Inflammatory macrophage treated with lipopolysaccharide for 1 hour (primary cell): Measurements from ENCODE around the gene PTGES2.

Source experiments
- DNase-seq, 2 donors: peaks; one replicate each; pipeline ENCODE4 v3.0.0-alpha.2; 2020 to 2022

PTGES2 gene

GRCh38 chr9:128153060-128153946 is 25.8 kb upstream of the PTGES2 start:
- no peak for DNase-seq

DNA sequence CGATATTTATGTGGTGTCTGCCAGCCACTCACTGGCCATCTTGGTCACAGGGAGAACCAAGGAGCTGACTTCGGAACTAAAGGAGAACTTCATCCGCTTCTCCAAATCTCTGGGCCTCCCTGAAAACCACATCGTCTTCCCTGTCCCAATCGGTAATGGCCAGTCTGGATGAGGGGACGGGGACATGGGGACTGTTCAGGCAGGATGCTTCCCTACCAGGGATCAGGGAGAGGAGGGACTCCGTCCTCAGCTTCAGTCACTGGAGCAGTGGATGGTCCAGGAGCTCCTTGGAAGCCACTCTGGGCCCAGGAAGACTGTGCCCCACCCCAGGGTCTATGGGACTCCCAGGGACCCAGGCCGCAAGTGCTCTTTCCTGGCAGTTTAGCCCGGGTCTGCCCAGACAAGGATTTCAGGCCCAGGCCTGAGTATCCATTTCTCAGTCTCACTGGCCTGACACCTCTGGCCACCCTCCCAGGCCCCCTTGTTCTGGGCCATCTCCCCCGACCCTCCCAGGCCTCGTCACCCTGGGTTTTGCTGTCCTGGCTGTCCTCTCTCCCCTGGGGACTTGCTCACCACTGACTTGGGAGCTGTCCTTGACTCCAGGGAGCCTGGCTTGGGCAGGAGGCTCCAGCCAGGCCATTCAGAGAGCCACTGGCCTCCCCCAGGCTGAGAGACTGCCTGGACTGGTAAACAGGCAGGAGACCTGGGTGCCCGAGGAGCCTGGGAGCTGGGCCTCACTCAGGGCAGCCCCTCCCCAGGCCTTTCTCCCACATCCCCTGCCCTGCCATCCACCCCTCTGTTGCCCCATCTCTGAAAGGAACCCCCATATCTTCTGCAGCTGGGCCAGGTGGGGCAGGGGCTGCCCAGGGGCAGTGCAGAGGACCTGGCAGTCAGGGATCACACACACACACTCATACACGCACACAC is 24.9 kb upstream of the PTGES2 start:
- no peak for DNase-seq

- no peak for DNase-seq
These were observed 24.0 kb upstream of the PTGES2 start for GRCh38 chr9:128151309-128152132.

DNA sequence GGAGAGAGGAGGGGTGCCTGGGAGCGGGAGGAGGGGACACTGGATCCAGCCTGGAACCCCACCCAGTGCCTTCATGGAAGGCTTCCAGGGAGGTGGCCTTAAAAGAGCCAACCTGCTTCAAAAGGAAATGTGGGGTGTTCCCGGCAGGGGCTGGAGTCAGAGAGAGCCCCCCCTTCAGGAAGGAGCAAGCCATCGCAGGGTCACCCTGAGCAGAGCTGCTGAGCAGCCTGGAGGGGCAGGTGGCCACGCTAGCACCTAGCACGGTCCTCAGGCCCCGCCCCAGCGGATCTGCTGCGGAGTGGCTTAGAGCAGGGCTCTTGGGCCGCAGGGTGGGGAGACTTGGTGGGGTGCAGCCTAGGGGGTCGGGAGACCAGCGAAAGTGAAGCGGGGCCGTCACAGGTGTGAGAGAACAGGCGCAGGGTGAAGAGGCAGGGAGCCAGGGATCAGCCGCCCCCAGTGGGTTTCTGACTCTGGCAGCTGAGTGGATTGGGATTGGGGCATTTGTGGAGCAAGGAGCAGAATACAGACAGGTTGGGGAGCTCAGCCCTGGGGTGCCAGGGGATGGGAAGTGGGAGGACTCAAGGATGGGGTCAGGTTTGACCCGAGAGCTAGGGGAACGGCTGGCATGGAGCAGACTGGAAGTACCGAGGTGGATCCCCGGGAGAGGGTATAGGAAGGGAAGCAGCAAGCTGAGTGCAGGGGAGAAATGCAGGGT is 23.2 kb upstream of the PTGES2 start:
- DNase-seq, result no peak

DNA sequence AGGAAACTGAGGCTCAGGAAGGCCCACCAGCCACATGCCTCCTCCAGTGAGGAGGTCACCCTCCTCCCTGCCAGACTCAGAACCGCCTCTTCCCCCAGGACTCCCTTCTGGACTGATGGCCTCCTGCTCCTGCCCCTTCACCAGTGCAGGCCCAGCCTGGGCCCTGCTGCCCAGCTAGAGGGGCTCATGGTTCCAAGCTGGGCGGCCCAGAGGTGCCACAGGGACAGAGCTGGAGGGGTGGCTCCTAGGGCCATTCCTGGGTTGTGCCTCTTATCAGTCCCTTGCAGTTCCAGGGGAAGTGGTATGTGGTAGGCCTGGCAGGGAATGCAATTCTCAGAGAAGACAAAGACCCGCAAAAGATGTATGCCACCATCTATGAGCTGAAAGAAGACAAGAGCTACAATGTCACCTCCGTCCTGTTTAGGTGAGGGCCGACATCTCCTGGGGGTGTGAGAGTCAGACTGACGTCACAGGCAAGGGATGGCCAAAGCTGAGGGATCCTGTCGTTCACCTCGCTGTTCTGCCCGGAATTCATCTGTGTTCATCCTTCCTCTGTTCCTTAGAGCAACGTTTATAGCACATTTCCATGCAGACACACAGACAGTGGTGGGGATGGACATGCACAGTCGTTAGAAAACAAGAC is 22.5 kb upstream of the PTGES2 start:
- DNase-seq, result no peak

DNA sequence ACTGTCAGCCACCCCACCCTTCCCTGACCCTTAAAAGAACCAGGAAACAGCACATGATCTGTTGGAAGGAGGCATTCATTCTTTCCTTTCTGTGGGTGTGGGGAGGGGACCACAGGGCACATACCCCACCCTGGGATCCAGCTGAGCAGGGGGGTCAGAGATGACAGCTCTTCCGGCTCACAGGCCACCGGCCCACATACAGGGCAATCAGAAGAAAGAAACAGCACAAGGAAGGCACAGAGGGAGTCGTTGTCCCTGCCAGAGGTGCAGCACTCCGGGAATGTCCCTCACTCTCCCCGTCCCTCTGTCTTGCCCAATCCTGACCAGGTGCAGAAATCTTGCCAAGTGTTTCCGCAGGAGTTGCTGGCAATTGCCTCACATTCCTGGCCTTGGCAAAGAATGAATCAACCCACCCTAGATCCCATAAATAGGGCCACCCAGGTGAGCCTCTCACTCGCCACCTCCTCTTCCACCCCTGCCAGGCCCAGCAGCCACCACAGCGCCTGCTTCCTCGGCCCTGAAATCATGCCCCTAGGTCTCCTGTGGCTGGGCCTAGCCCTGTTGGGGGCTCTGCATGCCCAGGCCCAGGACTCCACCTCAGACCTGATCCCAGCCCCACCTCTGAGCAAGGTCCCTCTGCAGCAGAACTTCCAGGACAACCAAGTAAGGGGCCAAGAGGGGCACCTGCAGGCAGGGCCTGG is 21.6 kb upstream of the PTGES2 start, which contains the start of gene LCN2:
Gene LCN2 (plus strand): TSS at position 453 of the 701 bp plus-strand sequence. CDS start 73 bp downstream, at position 526.
- DNase-seq, result no peak

DNA sequence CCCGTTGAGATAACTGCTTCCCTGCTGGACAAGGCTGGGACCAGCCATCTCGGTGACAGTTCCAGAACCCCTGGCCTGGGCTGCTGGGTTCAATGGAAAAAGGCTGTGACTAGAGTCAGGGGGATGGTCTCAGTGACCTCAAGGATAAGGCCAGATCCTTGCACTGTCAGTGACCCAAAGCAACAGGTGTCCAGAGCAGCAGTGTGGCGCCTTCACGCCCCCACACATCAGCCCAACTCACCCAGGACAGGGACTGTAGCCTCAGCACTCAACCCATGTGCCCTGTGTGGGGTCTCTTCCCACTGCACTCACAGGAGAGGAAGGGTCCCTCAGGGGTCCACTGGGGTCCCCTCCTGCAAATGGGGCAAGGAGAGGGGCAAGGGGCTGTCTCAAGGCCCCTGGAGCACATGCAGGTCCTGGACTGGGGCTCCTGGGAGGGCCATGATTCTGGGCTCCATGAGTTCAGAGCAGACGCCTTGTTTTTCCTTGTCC is 21.0 kb upstream of the PTGES2 start:
- DNase-seq, result no peak

DNA sequence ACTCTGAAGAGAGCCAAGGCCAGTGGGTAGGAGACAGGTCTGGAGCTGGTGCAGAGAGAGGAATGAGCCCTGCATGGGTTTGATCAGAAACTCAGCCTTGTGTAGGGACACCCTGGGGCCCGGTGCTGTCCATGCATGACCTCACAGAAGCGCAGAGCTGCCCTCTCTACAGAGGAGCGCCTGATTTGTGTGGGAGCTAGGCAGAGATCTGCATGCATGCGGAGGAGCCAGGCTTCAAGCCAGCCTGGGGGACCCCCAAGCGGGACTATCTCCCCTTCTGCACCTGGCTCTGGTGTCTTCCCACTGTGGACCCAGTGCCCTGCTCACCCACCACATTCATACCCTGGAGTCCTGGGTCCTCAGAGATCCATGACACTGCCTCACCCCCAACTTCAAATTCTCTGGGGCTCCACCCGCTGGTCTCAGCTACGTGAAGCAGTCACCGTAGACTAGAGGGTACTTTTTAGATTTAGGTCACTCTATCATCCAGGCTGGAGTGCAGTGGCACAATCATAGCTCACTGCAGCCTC is 19.1 kb upstream of the PTGES2 start:
- DNase-seq, result no peak

DNA sequence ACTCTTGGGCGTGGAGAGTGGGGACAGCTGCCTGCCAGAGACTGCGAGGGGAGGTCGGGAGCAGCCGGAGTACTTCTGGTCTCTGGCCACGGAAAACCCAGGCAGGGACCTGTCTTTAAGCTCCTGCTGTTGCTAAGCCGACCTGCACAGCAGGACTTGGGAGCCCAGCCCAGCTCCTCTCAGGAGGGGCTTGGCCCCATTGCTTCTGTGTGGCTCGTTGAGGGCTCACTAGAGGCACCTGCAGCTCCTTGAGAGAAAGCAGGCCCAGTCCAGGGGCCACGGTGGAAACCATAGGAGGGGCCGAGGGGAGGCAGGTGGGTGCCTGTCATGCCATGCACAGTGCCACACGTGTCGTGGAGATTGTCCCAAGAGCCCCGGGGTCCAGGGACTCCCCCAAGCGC is 18.4 kb upstream of the PTGES2 start:
- DNase-seq, result no peak

DNA sequence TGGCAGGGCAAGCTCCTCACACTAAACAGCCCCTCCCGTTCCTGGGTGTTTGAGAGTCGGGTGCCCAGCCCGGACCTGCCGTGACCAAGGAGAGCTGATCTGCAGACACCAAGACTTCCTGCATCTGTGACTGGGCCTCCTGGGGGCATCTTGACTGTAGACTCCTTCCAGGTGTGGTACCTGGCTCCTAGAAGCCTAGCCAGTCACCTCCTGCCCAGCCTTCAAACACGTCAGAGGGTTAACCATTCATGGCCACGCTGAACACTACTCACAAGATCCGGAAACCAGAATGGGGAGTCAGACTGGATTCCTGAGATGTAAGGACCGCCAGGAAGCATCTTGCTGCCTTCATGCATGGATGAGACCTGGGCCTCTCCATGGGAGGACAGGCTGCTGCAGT is 18.0 kb upstream of the PTGES2 start:
- no peak for DNase-seq

DNA sequence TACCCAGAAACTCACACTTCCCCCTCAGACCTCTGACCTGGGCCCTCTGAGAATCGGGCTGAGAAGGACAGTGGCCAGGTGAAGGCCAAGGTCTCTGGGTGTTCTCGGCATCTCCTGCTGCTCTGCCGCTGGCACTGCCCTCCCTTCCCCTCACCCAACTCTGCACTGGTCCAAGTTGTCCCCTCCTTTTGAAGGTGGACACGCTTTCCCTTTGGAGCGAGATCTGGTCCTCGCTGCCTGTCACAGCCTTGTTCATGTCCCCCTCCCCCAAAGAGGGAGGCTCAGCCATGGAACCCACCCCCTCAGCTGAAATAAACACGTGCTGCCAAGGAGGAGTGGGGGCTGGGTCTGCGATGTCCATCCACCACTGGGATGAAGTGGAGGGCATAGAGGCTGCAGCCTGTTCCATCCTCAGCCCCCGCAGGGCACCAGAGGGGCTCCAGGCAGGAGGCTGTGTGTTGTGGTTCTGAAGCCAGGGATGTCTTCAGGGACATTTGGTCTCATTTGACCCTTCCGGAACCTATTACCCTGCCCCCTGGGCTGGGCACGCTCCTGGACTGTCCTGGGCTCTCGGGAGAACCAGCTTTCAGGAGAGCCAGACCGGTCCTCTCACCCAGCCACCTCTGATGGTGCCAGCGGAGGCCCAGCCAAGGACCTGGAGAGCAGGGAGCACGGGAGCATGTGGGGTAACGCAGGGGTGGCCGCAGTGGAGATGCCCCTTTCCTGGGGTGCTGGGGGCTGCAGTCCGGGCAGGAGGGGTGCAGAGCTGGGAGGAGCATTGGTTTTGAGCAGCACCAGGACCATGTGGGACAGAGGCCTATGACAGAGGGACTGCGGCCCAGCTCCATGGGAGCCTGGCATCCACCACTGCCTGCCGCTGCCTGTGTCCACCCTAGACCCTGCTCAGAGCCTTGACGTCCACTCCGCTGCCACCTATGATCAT is 17.0 kb upstream of the PTGES2 start:
- no peak for DNase-seq

- peak; percentile 53 to 58 for DNase-seq
These were observed 16.2 kb upstream of the PTGES2 start for GRCh38 chr9:128143525-128144238.

GRCh38 chr9:128142596-128142995 is 15.1 kb upstream of the PTGES2 start:
- no peak for DNase-seq

GRCh38 chr9:128142061-128142460 is 14.5 kb upstream of the PTGES2 start:
- DNase-seq, result no peak

DNA sequence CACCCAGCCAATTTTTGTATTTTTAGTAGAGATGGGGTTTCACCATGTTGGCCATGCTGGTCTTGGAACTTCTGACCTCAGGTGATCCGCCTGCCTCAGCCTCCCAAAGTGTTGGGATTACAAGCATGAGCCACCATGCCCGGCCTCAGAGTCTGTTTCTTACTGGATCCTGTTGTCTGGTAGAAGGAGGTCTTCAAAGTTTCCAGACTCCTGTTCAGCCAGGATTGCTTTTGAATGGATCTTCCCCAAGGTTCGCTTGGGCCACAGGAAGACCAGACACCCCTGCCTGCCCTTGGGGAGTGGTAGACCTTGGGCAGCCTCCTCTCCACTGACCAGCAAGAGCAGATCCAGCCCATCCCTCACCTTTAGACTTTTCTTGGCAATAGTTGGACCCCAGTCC is 14.1 kb upstream of the PTGES2 start:
- no peak for DNase-seq

- DNase-seq, result no peak
These were observed 12.1 kb upstream of the PTGES2 start for GRCh38 chr9:128139621-128140020.

DNA sequence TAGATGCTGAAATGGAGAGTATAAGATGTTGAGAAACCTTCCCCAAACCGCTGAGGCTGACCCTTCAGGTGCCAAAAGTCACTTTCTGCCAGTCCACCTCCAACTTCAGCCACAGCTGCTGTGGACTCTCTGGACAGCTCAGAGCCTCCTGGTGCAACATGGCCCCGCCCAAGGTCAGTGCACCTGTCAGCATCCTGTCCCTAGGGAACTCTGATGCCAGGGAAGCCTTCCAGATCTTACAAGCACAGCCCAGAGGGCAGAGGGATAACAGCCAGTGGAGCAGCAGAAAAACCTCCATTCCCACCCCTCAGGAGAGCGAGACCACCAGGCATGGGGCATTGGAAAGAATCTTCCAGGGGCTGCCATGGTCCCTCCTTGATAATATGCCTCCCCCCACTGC is 10.5 kb upstream of the PTGES2 start:
- DNase-seq, result no peak
